Measurements from ENCODE around the gene IFT122.
A peak's percentile ranks its signal among the peaks of the same experiment; 100 is the strongest.
"Not testable (repeated sequence)": the region's sequence is repeated elsewhere in the genome, so short reads cannot be mapped to it uniquely, and the experiment has no call there.

IFT122 gene

DNA sequence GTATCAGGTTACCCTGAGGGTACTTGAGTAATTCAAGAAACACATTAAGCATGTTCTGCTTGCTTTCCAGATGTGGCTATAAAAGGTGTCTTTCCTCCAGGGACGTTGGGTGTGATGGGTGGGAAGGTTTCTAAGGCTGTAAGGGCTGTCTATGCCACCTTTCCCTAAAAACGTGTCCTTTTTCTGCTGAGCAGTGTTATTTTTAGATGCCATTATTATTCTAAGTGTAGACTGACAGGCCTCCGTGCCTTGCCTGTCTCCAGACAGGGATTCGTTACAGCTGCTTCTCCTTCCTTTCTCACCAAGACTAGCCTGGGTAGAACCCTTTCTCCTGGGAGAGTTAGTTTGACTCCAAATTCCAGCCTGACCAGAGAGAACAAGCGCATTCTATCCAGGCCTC lies 61.6 kb downstream of the IFT122 start:
- DNase-seq: no peak

DNA sequence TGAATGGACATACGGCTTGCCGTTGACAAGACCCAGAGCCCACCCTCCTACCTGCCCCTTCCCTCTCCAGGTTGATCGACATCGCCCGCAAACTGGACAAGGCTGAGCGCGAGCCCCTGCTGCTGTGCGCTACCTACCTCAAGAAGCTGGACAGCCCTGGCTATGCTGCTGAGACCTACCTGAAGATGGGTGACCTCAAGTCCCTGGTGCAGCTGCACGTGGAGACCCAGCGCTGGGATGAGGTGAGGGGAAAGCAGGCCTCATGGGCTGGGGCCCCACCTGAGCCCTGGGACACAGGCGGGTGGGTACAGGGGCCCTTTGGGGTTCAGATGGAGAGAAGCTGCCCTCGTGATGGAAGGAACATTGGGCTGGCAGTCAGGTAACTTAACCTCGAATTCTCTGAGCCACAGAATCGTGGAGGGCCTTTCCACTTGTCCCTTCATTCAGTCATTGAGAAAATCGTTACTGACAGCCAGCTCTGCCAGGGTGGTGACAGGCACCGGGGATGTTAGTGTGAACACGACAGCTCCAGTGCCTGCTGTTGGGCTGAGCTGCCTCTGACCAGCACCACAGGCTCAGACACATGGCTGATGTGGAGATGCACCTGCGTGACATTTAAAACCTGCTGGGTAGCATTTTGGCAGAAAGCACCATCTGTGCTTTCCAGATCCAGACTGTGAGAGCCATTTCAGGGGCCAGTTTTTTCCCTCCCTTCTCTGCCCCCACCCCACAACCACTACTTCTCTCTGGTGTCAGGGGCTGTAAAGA lies 62.8 kb downstream of the IFT122 start:
- no peak for DNase-seq

DNA sequence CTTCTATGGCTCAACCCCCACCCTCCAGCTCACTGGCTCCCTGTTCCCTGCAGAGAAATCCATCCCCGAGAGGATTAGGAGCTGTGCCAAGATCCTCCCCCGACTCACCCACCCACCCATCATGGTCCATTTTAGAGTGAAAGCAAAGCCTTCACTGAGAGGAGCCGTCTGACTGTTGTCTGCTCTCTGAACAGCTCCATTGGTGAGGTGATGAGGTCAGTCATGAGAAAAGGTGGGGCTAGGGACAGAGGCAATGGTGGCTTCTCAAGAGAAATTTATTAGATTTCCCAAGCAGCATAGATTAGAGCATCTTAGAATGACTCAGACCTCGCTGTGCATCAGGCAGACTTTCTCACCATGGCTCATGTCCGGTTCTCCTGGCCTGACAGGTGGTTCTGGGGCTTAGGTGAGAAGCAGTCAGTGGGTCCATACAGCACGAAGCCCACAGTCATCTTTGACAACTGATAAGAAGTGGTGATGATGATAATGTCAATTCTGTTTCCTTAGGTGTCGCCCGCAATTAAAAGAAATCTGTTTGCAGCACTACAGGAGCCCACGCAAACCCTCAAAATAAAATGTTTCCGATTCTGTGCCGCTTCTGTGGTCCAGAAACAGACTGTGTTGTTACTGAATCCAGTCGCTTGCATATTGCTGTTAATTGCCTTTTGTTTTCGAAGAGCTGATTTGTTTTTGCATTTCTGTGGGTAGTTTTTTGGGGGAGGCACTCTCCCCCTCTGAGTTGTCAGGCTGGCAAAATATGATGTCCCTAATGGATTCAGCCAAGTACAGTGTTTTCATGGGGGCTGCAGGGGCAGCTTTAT lies 63.7 kb downstream of the IFT122 start:
- no peak for DNase-seq

DNA sequence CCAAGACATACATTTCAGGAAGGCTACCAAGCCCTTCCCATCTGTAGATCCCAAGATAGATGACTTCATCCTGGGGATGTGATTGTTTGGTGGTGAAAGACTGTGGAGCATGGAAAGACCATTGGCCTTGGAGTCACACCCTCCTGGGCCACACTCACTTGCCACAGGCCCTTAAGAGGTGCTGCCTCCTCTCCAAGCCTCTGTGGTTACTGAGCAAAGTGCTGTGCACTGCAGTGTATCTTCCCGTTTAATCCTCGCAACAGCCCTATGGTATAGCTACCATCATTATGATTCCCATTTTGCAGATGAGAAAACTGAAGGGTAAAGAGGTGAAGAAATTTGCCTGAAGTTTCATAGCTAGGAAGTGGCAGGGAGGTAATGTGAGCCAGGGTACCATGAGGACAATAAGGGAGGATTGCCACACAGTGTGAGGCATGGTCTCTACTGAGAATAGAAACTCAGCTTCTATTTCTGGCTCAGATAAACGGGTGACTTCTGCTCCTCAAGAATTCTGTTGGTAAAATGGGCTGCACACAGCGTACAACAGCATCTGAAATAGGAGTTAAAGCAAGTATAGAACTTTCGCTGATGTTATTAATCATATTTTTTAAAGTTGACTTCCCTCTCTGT lies 64.6 kb downstream of the IFT122 start:
- DNase-seq: peak in 1 of 2 donors; percentile 30

DNA sequence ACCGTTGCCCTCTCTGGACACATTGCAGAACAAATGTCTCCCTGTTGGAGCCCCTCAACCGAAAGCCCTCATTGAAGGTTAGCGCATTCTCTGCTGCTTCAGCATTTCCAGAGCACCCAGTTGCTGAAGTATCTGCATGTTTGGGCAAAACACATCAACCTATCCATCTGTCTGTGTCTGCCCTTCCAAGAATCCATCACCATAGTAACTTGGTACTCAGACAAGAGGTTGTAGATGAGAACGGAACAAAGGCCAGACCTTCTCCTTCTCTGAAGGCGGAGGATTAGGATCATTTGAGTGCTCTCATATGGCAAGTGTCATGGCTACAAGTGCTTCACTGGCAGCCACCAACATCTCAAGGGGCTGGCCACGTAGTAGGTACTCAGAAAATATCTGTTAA lies 65.3 kb downstream of the IFT122 start:
- no peak for DNase-seq

DNA sequence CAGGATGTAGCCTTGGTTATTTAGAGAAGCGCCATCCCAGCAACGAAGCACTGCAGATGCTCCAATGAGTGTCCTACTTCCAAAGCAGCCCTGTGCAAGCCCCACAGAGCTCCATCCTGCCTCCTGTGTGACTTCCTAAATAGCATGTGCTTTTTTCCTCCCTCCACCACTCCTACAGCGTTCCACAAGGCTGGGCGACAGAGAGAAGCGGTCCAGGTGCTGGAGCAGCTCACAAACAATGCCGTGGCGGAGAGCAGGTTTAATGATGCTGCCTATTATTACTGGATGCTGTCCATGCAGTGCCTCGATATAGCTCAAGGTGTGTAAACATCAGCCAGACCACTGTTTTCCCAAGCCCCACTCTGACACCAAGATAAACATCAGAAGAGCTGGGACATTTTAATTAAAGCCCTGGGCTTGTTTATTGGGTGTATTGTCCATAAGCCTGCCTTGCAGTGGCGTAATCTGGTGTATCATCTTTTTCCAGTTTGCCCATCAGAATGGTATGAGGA lies 66.3 kb downstream of the IFT122 start:
- DNase-seq: no peak

DNA sequence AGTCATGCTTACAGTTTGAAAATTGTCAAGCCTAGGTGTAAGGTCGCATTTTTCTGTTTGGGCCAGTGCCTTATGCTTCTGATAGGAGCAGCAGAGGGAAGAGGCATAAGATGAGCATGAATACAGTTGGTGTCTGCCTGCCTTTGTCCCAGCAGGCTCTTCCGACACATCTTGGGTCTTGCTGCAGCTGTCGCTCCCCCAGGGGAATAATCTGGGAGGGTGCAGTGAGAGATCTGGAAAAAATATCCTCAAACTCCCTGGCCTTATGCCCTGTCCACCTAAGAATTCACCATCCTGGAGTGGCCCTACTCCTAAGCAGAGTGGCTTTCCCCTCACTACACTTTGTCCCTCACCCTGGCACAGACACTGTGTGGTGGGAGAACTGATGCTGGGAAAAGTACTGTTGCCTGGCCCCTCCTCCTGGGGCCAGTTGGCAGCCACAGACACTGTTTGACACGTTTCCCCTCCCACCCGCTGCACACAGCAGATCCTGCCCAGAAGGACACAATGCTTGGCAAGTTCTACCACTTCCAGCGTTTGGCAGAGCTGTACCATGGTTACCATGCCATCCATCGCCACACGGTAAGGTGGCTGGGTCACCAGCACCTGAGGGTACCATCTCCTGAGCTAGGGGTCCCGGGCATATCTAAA lies 67.3 kb downstream of the IFT122 start:
- no peak for DNase-seq

DNA sequence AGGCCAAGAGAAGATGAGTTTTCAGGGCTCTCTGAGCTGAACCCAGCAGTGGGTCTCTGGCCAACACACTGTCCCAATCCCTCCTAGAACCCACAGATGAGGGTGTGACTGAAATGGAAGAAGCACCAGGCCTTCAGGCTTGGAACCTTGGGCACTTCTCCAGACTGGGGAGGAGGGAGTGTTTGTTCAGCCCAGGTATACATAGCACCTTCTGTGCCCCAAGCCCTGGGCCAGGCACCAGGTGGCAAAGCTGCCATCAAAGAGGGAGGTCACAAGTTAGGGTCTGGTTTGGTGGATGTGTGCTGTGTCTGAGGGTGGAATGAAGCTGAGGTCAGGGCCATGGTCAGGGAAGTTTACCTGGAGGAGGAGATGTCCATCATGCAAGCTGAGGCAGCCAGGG lies 72.6 kb downstream of the IFT122 start:
- DNase-seq: no peak

DNA sequence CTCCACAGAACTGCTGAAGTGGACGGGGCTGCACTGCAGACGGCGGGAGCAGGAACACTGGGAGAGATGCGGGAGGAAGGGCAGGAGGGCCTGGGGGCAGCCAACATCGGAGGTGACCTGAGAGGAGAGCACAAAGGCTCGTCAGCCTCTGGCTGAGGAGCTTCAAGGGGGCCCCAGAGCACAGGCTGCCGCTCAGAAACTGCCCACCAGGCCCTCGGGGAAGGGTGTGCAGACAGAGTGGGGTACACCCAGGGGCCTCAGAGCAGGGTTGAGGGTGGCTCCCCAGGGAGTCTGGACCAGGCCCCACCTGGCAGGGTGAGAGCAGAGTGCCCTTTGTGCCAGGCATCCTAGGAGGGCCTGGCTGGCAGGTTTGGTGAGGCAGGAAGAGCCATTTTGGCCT lies 73.7 kb downstream of the IFT122 start:
- DNase-seq: no peak

DNA sequence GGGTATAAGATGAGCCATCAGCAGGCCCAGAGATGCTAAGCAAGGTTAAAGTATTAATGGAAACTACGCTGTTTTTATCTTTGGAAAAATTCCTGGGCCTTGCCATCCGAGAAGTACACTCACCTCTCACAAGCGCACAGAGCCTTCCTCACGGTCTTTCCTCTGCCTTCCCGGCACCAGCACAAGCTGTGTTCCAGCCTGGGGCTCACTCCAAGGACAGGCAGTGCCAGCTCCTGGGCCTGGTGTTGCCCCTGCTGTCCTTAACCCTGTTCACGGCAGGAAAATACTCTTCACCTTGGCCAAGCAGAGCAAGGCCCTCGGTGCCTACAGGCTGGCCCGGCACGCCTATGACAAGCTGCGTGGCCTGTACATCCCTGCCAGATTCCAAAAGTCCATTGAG lies 74.1 kb downstream of the IFT122 start:
- DNase-seq: no peak

DNA sequence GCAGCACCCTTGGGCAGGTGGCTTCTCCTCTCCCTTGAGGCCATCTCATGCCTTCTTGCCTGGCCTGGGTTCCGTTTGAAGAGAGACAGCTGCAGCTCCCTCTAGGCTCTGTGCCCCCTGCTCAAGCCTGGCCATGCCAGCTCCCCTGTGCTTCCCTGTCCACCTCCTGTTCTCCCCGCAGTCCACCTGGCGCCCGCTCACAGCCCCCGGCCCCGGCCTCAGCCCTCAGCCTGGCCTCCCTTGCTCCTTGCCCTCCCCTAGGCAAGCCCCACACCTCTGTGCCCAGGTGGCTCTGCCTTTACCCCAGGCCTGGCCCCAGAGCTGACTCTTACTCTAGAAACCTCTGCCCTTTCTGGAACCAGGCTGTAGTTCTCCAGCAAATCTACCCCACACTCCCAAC lies 74.5 kb downstream of the IFT122 start:
- no peak for DNase-seq

DNA sequence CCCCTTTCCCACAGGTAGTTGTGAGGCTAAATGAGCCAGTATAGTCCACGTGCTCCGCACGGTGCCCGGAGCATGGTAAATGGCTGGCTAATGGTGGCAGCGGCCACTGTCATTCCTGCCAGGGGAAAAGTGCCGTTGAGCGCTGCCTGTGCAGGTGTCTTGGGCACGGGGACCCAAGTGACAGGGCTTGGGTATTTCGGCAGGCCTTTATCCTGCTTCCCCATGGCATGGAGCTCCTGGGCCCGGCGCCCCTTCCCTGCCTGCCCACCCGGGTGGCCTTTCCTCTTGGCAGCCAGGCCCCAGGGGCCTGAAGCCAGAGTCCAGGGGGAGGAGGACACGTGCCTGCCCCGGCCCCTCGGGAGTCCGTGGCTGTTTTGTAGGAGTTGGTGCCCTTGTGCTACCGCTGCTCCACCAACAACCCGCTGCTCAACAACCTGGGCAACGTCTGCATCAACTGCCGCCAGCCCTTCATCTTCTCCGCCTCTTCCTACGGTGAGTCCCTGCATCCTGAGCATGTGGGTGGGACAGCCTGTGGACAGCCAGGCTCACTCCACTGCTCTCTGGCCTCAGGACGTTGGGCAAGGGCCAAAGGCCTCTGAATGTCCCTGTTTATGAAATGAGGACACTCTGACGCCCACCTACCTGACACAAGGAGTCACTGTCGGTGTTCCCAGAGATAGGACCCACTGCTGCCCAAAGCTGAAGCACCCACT lies 75.2 kb downstream of the IFT122 start:
- peak in 1 of 2 donors; percentile 57 for DNase-seq

DNA sequence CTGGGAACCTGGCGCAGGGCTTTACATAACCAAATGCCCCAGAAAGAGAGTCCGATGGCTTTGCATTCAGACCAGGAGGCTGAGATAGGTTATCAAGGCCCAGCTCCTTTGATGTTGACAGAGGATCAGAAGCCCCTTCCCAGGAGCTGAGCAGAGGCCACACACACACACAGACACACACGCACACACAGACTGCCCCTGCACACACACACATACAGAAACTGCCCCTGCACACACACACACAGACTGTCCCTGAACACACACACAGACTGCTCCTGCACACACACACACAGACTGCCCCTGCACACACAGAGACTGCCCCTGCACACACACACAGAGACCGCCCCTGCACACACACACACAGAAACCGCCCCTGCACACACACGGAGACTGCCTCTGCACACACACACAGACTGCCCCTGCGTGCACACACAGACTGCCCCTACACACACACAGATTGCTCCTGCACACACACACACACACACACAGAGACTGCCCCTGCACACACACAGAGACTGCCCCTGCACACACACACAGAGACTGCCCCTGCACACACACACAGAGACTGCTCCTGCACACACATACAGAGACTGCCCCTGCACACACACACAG lies 75.9 kb downstream of the IFT122 start:
- DNase-seq: not testable (repeated sequence)

DNA sequence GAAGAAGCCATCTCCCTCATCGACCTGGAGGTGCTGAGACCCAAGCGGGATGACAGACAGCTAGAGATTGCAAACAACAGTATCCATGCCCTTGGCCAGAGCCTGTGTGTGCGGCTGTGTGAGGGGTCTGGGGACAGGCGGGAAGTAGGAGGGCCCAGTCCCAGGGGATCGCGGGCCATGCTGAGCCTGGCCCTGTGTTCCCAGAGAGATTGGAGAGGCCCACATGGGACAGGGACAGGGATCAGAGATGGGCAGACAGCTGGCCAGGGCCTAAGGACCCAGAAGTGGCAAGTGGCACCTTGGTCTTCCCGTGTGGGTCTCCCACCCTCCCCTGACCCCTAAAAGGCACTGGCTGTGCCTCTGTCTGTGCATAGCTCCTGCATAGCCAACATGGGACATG lies 77.5 kb downstream of the IFT122 start:
- no peak for DNase-seq

DNA sequence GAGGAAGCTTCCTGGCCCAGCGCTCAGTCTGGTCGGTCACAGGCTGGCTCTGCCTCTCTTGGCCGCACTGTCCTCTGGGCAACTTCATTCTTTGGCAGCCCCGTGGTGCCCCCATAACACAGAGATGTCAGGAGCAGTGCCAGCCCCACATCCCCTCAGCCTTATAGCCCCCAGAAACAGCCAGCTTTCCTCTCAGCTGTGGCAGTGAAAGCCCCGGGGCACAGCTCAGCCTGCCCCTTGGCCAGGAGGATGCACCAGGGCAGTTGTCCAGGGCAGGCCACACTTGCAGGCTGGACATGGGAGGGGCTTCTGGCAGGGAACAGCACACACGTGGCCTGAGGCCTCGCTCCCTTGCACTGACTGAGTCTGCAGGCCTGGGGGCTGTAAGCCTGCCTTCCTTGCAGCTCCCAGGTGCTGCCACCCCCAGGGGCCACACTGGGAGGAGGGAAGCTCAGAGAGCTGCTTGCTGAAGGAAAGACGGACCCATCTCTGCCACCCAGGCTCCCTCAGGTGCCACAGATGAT lies 78.1 kb downstream of the IFT122 start:
- DNase-seq: no peak

DNA sequence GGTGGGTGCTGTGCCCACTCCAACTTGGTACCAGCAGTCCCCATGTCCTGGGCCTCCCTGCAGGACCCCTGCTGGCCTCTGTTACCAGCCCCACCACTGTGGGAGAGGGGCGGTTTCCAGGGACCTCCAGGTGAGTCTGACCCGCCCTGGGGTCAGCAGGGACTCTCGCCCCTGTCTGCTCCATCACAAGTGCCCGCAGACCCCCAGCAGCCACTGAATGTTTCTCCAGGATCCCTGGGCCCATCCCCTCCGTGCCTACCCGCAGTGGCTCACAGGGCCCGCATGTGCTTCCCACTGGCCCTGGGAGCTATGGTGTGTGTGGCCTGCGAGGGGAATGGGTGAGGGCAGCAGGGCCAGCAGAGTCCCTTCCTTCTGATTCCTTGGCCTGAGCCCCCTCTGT lies 78.6 kb downstream of the IFT122 start:
- no peak for DNase-seq

DNA sequence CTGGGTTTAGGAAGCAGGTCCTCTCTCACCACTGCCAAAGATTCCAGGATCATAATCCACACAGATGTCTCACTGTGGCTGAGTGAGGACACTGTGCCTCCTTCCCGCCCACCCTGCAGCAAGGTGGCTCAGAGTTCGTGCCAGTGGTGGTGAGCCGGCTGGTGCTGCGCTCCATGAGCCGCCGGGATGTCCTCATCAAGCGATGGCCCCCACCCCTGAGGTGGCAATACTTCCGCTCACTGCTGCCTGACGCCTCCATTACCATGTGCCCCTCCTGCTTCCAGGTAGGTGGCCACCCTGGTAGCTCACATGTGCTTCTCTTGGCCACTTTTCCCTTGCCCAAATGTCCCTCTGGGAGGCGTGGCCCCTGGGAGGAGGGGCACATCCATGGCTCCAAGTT lies 79.4 kb downstream of the IFT122 start:
- DNase-seq: no peak

DNA sequence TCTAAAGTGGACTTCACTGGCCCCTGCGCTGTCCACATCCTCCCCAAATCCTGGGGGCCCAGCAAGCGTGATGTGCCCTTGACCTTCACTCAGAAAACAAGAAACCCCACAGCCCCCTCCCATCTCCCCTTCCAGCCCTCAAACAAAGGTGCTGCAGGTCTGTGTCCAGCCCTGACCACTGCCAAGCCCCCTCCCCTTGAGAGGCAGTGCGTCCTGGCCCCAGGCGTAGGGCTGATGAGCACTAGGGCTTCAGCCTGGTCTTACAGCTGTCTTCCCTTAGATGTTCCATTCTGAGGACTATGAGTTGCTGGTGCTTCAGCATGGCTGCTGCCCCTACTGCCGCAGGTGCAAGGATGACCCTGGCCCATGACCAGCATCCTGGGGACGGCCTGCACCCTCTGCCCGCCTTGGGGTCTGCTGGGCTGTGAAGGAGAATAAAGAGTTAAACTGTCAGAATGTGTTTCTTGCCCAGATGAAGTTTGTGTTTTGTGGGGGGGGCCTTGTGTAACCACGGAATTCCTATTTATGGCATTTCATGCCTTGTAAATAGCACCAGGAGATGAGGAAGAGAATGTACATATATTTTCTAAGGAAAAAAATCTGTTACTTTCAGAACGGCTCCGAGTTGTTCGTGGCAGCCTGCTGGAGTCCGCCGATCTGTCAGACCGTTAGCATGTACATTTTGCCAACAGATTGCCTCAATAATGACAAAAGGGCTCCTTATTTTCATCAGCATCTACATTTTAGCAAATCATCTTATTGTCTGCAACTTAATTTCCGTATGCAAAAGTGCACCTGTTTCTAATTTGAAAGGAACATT lies 80.1 kb downstream of the IFT122 start:
- no peak for DNase-seq

DNA sequence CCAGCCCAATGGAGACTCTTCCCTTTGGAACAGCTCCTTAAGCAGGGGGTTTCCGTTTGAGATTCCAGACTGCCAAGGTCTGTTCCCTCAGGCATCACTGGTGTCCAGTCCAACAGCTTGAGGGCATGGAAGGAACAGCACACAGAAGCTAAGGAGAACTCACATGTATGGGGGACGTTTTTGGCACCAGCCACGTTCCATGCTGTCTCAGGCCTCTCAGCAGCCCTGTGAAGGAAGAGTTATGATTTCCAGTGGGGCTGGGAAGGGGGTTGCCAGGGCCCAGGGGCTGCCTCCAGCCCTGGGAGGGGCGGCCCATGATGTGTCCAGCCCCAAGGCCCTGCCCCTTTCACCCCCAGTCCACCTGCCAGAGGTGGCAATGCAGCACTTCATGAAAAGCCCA lies 80.9 kb downstream of the IFT122 start:
- no peak for DNase-seq

DNA sequence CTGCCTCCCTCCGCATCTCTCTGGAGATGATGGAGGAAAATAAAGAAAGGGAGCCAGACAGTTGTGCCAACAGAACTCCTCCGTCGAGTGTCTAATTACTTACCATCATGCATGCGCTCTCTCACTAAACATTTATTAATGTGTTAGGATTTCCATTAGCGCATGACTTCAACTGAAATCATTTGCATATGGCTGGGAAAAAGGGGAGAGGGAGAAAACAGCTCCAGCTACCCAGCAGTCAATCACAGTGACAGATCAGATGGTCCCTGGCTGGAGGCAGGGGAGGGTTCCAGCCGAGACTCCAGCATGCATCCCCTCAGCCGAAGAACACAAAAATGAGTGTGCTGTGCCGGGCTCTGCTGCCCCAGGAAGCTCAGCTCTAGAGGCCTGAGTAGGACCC lies 81.6 kb downstream of the IFT122 start:
- no peak for DNase-seq

DNA sequence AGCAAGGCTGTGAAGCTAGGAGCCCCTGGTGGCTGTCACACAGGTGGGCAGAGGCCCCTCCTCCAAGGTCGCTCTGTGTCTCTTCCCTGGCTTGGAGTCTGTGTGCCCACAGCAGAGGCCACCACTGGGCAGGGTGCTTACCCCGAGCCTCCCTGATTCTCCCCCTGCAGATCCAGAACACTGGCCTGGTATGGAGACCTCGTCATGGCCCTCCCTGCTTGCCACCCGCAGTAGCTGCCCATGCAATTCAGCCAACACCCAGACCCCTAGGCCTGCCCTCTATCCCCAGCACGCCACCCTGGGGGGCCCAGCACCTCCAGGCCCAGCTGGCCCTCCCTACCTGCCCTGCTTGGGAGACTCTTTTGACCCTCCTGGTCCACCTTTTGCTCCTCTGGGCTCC lies 82.9 kb downstream of the IFT122 start:
- no peak for DNase-seq
